Mesenchymal stem cell (in vitro differentiated cells and primary cell): ENCODE results near the gene DIPK2B.

Experiments
- DNase-seq: peaks from one replicate; pipeline ENCODE4 v3.0.0-alpha.2; 2013
- H2AFZ ChIP-seq: one replicate; pipeline ENCODE4 v1.6.1; 2013; ENCODE audit warnings: low read depth, mild to moderate bottlenecking, control low read depth, inconsistent platforms, low read length, moderate library complexity
- H2AK5ac ChIP-seq: 2 replicates; pipeline ENCODE4 v1.6.1; 2013; ENCODE audit warnings: low read length, moderate library complexity, mild to moderate bottlenecking, inconsistent platforms; ENCODE audit not compliant: severe bottlenecking
- H2BK120ac ChIP-seq: one replicate; pipeline ENCODE4 v1.6.1; 2013; ENCODE audit warnings: low read depth, mild to moderate bottlenecking, inconsistent platforms, low read length, moderate library complexity
- H2BK12ac ChIP-seq, 2 experiments: one replicate each; pipeline ENCODE4 v1.6.1; 2013; ENCODE audit warnings: inconsistent platforms in 2 of 2, low read length in 2 of 2, mild to moderate bottlenecking in 2 of 2, moderate library complexity in 2 of 2, control low read depth in 1 of 2
- H2BK15ac ChIP-seq: one replicate; pipeline ENCODE4 v1.6.1; 2013; ENCODE audit warnings: mild to moderate bottlenecking, low read depth, inconsistent platforms; ENCODE audit not compliant: poor library complexity, severe bottlenecking
- H2BK5ac ChIP-seq: 2 replicates; pipeline ENCODE4 v1.6.1; 2013; ENCODE audit warnings: low read depth, mild to moderate bottlenecking, low read length, control low read depth, inconsistent platforms; ENCODE audit not compliant: poor library complexity, severe bottlenecking
- H3K14ac ChIP-seq, 2 experiments: one replicate each; pipeline ENCODE4 v1.6.1; 2013; ENCODE audit warnings: inconsistent platforms in 2 of 2, low read length in 2 of 2, control low read depth in 1 of 2, mild to moderate bottlenecking in 1 of 2, moderate library complexity in 1 of 2
- H3K18ac ChIP-seq, 2 experiments: one replicate each; pipeline ENCODE4 v1.6.1; 2013; ENCODE audit warnings: inconsistent platforms in 2 of 2, low read length in 2 of 2, control low read depth in 1 of 2, low read depth in 1 of 2, mild to moderate bottlenecking in 1 of 2
- H3K23ac ChIP-seq, 2 experiments: one replicate each; pipeline ENCODE4 v1.6.1; 2013; ENCODE audit warnings: inconsistent platforms in 2 of 2, low read length in 2 of 2, mild to moderate bottlenecking in 2 of 2, moderate library complexity in 2 of 2, control low read depth in 1 of 2
- H3K27ac ChIP-seq: 2 replicates; pipeline ENCODE4 v1.5.1; 2013; ENCODE audit warnings: mild to moderate bottlenecking, moderate library complexity, low read length, control low read depth, inconsistent platforms; ENCODE audit not compliant: poor library complexity, severe bottlenecking
- H3K27me3 ChIP-seq, 2 experiments: 2 replicates each; pipeline versions ENCODE4 v1.6.1 to v1.7.0; 2013; ENCODE audit warnings: low read length in 2 of 2, mild to moderate bottlenecking in 2 of 2, moderate library complexity in 2 of 2, control low read depth in 1 of 2, inconsistent platforms in 1 of 2; ENCODE audit not compliant: control insufficient read depth in 1 of 2, insufficient read depth in 1 of 2
- H3K36me3 ChIP-seq, 2 experiments: 2 replicates each; pipeline versions ENCODE4 v1.6.1 to v1.7.0; 2013; ENCODE audit warnings: low read length in 2 of 2, control low read depth in 1 of 2, inconsistent platforms in 1 of 2, low read depth in 1 of 2, mild to moderate bottlenecking in 1 of 2; ENCODE audit not compliant: insufficient read depth in 2 of 2, control insufficient read depth in 1 of 2
- H3K4ac ChIP-seq, 2 experiments: one replicate each; pipeline ENCODE4 v1.6.1; 2013; ENCODE audit warnings: inconsistent platforms in 2 of 2, low read length in 2 of 2, mild to moderate bottlenecking in 2 of 2, moderate library complexity in 2 of 2, control low read depth in 1 of 2, low read depth in 1 of 2
- H3K4me1 ChIP-seq: 2 replicates; pipeline ENCODE4 v1.6.1; 2013; ENCODE audit warnings: low read depth, low read length, control low read depth; ENCODE audit not compliant: control insufficient read depth, insufficient read depth
- H3K4me2 ChIP-seq: 2 replicates; pipeline ENCODE4 v1.6.1; 2013; ENCODE audit warnings: low read length, mild to moderate bottlenecking, inconsistent platforms; ENCODE audit not compliant: poor library complexity, severe bottlenecking
- H3K4me3 ChIP-seq, 2 experiments: 2 replicates each; pipeline versions ENCODE4 v1.5.1 to v1.7.0; 2013; ENCODE audit warnings: low read length in 2 of 2, mild to moderate bottlenecking in 2 of 2, control low read depth in 1 of 2, low read depth in 1 of 2; ENCODE audit not compliant: insufficient read depth in 1 of 2
- H3K79me1 ChIP-seq: replicated peaks from 2 replicates; pipeline ENCODE4 v1.6.1; 2013; ENCODE audit warnings: mild to moderate bottlenecking, control low read depth, low read length, inconsistent platforms; ENCODE audit not compliant: poor library complexity, severe bottlenecking
- H3K9ac ChIP-seq: 2 replicates; pipeline ENCODE4 v1.7.0; 2013; ENCODE audit warnings: mild to moderate bottlenecking, low read length, moderate library complexity
- H3K9me3 ChIP-seq: 2 replicates; pipeline ENCODE4 v1.7.0; 2013; ENCODE audit warnings: mild to moderate bottlenecking, low read length; ENCODE audit not compliant: control insufficient read depth
- H4K8ac ChIP-seq: one replicate; pipeline ENCODE4 v1.6.1; 2013; ENCODE audit warnings: inconsistent platforms, mild to moderate bottlenecking, low read length, moderate library complexity
- H4K91ac ChIP-seq: one replicate; pipeline ENCODE4 v1.6.1; 2013; ENCODE audit warnings: mild to moderate bottlenecking, low read length, inconsistent platforms
- WGBS: methylation state at CpG from one replicate; pipeline ENCODE4 v1.1.7; 2013; ENCODE audit warnings: mixed read lengths; 5-methylcytosine and 5-hydroxymethylcytosine counted together

The DIPK2B gene

GRCh38 chrX:45186643-45187026, 14.0 kb downstream of the DIPK2B start:
- Histone ChIP-seq H3K4me3 (peak overlapping the region in 1 of 2 experiments; percentile 76), H3K23ac (no peak overlapping the region), H3K27ac (no peak overlapping the region), H3K27me3 (peaks cover 0 to 39% of the 10 kb centered on the region in 2 experiments), H3K36me3 (no peaks in the 10 kb centered on the region), H2BK12ac (no peak overlapping the region), H2BK120ac (no peak overlapping the region), H3K14ac (no peak overlapping the region), H3K9me3 (no peaks in the 10 kb centered on the region), H3K4me1 (peaks cover 2% of the 10 kb centered on the region), H4K91ac (no peak overlapping the region), H2AFZ (no peak overlapping the region), H3K79me1 (no peaks in the 10 kb centered on the region), H3K4ac (no peak overlapping the region), H4K8ac (no peak overlapping the region), H3K9ac (peak overlapping the region; percentile 18), H2AK5ac (no peak overlapping the region), H3K18ac (no peak overlapping the region), H2BK5ac (no peak overlapping the region), H2BK15ac (no peak overlapping the region), H3K4me2 (no peak overlapping the region)
- WGBS = 84% methylated on average over 2 of the region's 4 CpGs
- DNase-seq = no peak

GRCh38 chrX:45184211-45184610, 16.5 kb downstream of the DIPK2B start:
- H3K23ac ChIP-seq = no peak overlapping the region
- H2BK12ac ChIP-seq = no peak overlapping the region
- H2BK15ac ChIP-seq = no peak overlapping the region
- WGBS = 95% methylated on average over 1 of the region's 2 CpGs
- H4K91ac ChIP-seq = no peak overlapping the region
- peaks cover 24% of the 10 kb centered on the region for H3K9me3 ChIP-seq
- no peak overlapping the region for H2AK5ac ChIP-seq
- H2BK120ac ChIP-seq = no peak overlapping the region
- peaks cover 0 to 27% of the 10 kb centered on the region in 2 experiments for H3K27me3 ChIP-seq
- no peak overlapping the region for H3K4me3 ChIP-seq
- no peak overlapping the region for H3K4me2 ChIP-seq
- no peak overlapping the region for H2BK5ac ChIP-seq
- H4K8ac ChIP-seq = no peak overlapping the region
- no peak overlapping the region for H3K18ac ChIP-seq
- H3K27ac ChIP-seq = no peak overlapping the region
- H3K4ac ChIP-seq = no peak overlapping the region
- no peak for DNase-seq
- H3K14ac ChIP-seq = no peak overlapping the region
- H3K79me1 ChIP-seq = no peaks in the 10 kb centered on the region
- H3K4me1 ChIP-seq = peaks cover 2% of the 10 kb centered on the region
- H3K9ac ChIP-seq = no peak overlapping the region
- no peaks in the 10 kb centered on the region for H3K36me3 ChIP-seq
- H2AFZ ChIP-seq = no peak overlapping the region

- peak; percentile 23 for DNase-seq
- Histone ChIP-seq H3K14ac (no peak overlapping the region), H2AFZ (no peak overlapping the region), H2BK120ac (no peak overlapping the region), H3K9ac (no peak overlapping the region), H3K4me1 (peaks cover 4% of the 10 kb centered on the region), H3K4me2 (no peak overlapping the region), H2BK5ac (no peak overlapping the region), H3K4me3 (no peak overlapping the region), H3K79me1 (no peaks in the 10 kb centered on the region), H3K4ac (no peak overlapping the region), H2AK5ac (no peak overlapping the region), H2BK15ac (no peak overlapping the region), H3K36me3 (no peaks in the 10 kb centered on the region), H4K8ac (no peak overlapping the region), H3K23ac (no peak overlapping the region), H3K18ac (no peak overlapping the region), H2BK12ac (no peak overlapping the region), H4K91ac (no peak overlapping the region), H3K9me3 (peaks cover 13% of the 10 kb centered on the region), H3K27me3 (peaks cover 0 to 53% of the 10 kb centered on the region in 2 experiments), H3K27ac (no peak overlapping the region)
- 50% methylated on average over 1 of the region's 1 CpG for WGBS
These were observed 27.8 kb downstream of the DIPK2B start for GRCh38 chrX:45172890-45173289.

GRCh38 chrX:45166781-45167180, 33.9 kb downstream of the DIPK2B start:
- no peak overlapping the region for H2AFZ ChIP-seq
- no peak overlapping the region for H3K4ac ChIP-seq
- no peaks in the 10 kb centered on the region for H3K79me1 ChIP-seq
- no peak overlapping the region for H3K14ac ChIP-seq
- H2BK15ac ChIP-seq = no peak overlapping the region
- H3K27ac ChIP-seq = no peak overlapping the region
- H3K9me3 ChIP-seq = peaks cover 1% of the 10 kb centered on the region
- H2BK120ac ChIP-seq = no peak overlapping the region
- H3K23ac ChIP-seq = no peak overlapping the region
- H3K36me3 ChIP-seq = no peaks in the 10 kb centered on the region
- no peak overlapping the region for H2AK5ac ChIP-seq
- H4K91ac ChIP-seq = no peak overlapping the region
- H2BK12ac ChIP-seq = no peak overlapping the region
- no peak overlapping the region for H3K18ac ChIP-seq
- peaks cover 0 to 60% of the 10 kb centered on the region in 2 experiments for H3K27me3 ChIP-seq
- H2BK5ac ChIP-seq = no peak overlapping the region
- DNase-seq = no peak
- no peaks in the 10 kb centered on the region for H3K4me1 ChIP-seq
- H3K4me3 ChIP-seq = no peak overlapping the region
- H4K8ac ChIP-seq = no peak overlapping the region
- WGBS = 100% methylated on average over 1 of the region's 2 CpGs
- H3K9ac ChIP-seq = no peak overlapping the region
- no peak overlapping the region for H3K4me2 ChIP-seq
